GM21360 (cell line): ENCODE results near the gene E2F3.
"Not testable (repeated sequence)": the region's sequence is repeated elsewhere in the genome, so short reads cannot be mapped to it uniquely, and the experiment has no call there.

Experiments
- ATAC-seq: cut with Tn5 transposase; IDR thresholded peaks from one replicate; pipeline ENCODE4 v1.9.1; 2021; ENCODE audit warnings: mild to moderate bottlenecking, moderate library complexity; ENCODE audit not compliant: unreplicated experiment

E2F3 gene

DNA sequence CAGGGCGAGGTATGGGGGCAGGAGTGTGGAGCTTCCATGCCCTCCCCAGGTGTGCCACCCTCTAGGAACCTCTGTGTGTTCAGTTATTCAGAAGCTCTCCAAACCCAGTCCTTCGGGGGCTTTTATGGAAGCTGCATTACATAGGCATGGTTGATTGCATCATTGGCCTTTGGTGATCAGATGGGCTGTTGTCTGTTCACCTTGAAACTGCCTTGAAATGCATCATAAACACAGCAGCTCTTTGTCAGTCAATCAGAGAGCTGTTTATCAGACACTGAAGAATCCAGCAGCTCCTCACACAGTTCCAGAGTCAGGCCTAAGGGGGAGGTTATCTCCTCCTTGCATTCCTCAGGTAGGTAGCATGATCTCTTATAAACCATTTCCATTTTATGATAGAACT lies 62.4 kb downstream of the E2F3 start:
- ATAC-seq = no peak

DNA sequence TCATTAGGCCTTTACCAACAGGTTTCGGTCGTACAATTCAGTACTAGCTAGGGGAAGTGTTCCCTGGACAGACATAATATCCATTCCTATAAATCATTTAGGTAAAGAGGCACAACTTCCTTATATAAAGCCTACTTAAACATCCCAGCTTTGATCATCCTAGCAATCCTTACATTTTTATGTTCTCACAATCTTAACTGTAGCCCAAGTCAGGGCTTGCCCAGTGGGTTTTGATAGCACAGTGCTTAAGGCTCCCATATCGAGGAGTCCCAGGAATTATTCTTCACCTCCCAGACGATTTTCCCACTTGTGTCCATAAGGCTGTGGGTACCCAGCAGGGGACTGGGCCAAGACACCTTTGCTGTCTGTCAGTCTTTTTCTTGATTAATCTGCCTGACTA lies 63.2 kb downstream of the E2F3 start:
- no peak for ATAC-seq

DNA sequence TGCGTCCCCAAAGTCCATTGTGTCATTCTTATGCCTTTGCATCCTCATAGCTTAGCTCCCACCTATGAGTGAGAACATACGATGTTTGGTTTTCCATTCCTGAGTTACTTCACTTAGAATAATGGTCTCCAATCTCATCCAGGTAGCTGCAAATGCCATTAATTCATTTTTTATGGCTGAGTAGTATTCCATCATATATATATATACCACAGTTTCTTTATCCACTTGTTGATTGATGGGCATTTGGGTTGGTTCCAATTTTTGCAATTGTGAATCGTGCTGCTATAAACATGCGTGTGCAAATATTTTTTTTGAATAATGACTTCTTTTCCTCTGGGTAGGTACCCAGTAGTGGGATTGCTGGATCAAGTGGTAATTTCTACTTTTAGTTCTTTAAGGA lies 63.9 kb downstream of the E2F3 start:
- not testable (repeated sequence) for ATAC-seq

DNA sequence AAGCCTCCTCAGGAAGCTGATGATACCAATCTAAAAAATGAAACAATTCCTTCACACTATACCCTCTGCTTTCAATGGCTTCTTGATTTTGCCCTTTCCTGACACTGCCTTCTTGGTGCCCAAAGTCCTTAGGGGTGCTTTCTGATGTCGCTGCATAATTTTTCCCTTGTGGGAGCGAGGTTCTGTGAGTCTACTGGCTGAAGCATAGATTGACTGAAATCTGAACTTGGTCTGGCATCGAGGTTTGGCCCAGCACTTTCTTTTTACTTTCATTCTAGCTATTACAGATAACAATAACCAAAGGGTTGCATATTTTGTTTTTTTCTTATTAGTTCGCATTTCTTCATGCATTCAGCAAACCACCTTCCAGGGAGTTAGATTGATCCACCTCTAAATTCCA lies 65.8 kb downstream of the E2F3 start:
- ATAC-seq = peak; percentile 41

DNA sequence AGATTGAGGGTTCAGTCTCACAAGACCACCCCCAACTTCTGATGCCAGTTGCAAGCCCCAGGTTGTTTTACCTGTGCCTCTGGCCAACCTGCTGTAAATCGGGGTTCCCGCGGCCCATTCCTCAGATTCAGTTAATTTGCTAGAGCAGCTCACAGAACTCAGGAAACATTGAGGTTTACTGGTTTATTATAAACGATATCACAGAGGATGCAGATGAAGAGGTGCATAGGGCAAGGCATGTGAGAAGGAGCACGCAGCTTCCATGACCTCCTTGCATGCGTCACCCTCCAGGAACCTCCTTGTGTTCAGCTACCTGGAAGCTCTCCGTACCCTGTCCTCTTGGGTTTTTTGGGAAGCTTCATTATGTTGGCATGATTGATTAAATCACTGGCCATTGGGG lies 66.5 kb downstream of the E2F3 start:
- ATAC-seq = no peak

DNA sequence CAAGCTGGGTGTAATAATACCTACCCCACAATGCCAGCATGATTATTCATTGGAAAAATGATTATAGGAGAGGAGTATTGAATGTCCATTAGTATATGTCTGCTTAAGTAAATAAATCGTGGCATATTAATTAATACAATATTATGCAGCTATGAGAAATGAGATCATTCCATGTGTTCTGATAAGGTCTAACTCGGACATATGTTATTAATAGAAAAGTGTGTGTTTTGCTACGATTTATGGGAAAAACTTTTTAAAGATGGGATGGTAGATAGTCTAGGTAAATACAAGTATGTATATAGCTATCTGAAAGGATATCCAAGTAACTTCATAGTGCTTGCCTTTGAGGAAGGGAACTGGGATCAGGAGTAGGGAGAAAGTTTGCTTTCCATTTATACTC lies 71.1 kb downstream of the E2F3 start:
- ATAC-seq = no peak

DNA sequence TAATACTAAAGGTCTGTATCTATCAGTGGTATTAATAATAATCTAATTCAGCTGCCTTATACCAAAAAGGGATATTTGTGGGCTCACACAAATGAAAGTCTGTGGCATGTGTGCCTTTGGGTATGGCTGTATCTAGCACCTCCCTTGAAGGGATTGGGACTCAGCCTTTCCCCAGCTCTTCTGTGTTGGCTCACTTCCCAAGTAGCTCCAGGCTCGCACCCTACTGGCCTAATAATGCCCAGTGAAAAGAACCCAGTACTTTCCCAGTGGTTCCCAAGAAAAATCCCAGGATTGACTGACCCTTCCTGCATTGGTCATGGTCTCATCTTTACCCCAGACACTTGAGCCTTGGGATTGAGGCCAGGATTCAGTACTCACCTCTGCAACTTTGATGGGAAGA lies 71.8 kb downstream of the E2F3 start:
- ATAC-seq = no peak

DNA sequence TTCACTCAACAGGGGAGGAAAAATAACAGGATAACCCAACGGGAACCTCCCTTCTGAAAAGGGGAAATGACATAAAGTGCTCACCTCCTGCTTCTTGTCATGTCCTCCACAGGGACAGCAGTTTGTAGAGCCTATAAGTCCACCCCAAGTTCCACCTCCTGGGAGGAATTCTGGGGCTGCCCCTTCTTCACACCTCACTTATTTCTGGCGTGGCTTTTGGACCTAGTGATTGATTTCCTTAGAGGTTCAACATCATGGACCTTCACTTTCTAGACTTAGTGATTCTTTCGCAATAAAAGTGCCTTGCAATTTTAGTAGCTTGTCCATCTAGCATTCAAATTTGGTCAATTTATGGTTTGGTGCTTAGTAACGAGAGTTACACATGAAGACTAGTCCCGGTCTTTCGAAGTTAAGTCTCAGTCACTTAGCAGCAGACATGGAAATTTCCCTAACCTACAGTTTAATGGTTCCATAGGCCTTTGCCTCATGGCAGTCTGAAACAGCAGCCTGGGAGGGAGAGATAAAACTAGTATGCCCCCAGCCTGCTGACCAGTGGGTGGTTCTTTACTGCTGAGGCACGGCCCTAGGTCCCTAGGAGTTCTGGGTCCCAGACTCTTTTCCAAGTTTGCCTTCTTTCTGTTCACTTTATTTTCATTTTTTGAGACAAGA lies 73.3 kb downstream of the E2F3 start:
- no peak for ATAC-seq

DNA sequence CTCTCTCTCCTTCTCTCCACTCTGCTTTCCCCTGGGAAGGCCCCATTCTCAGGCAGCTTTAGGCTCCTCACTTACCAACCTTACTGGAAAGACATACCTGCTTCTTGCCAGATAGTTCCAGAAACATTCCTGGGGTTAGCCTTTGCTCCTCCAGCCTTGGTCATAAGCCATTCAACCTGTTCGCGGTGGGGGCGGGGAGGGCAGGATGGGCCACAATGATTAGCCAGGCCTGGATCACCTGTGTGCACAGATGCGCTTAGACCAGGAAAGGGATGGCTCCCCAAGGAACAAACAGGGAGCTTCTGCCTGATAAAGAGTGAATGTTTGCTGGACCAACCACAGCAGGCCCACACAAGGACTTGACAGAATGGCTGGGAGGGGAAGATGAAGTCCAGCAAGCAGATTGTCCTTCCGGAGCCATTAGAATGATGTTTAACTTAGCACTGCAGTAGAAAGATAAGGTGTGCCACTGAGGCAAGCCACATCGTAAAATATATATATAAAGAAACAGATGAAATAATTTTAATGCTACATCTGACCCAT lies 74.9 kb downstream of the E2F3 start:
- ATAC-seq = no peak

DNA sequence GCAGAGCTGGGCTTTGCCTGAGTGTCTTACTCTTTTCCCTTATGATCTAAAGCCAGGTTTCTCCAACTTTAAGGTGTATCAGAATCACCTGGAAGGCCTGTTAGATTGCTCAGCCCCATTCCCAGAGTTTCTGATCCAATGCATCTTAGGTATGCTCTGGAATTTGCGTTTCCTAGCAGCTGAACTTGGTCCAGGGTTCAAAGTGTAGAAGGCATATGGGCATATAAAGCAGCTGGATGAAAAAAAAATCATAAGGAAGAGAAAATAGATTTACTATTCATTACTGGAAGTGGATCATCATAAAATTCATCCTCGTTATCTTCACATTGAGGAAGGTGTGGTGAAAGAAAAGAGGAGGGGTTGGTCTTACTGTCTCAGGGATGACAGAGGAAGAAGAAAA lies 75.8 kb downstream of the E2F3 start:
- ATAC-seq = no peak

DNA sequence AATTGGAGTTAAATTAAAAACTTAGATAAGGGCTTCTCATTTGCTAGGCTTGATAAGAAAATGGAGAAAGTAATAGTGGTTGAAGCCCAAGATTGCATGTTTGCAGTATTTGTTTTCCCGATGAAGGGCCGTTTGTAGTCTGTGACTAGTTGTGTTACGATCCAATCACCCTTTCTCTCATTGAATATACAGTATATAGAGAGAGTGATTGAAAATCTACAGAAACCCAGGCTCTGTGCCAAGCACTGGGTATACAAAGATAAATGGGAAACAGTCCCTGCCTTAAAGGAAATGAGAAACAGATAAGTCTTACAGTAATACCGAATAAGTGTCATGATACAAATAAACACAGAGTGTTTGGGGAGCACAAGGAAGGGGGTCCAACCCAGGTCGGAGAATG lies 77.4 kb downstream of the E2F3 start:
- ATAC-seq = no peak

DNA sequence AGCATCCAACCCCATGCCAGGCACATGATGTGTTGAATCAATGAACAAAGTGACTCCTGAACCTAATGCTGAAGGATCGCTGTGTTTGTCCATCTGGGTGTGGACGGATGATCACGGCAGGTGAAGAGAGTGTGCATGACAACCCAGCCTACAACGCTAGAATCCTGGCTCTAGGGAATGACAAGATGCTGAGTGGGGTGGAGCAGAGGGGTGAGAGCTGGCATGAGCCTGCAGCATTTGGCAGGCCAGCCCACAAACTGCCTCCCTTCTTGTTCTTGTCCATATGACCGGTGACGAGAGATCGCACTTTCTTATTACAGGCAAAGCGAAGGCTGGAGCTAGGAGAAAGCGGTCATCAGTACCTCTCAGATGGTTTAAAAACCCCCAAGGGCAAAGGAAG lies 77.8 kb downstream of the E2F3 start:
- ATAC-seq = no peak

DNA sequence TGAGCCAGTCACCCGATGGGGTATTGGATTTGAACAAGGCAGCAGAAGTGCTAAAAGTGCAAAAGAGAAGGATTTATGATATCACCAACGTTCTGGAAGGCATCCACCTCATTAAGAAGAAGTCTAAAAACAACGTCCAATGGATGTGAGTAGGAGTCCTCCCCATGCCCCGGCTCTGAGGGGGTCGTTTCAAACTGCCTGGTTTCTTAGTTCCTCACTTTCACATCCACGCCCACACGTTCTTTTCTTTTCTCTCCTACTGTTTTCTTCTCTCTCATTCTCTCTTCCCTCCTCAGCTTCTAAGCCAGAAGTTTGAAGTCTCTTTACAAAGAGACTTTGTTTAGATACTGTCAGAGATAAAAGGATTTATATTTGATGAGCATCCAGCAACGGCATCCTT lies 79.6 kb downstream of the E2F3 start:
- no peak for ATAC-seq

DNA sequence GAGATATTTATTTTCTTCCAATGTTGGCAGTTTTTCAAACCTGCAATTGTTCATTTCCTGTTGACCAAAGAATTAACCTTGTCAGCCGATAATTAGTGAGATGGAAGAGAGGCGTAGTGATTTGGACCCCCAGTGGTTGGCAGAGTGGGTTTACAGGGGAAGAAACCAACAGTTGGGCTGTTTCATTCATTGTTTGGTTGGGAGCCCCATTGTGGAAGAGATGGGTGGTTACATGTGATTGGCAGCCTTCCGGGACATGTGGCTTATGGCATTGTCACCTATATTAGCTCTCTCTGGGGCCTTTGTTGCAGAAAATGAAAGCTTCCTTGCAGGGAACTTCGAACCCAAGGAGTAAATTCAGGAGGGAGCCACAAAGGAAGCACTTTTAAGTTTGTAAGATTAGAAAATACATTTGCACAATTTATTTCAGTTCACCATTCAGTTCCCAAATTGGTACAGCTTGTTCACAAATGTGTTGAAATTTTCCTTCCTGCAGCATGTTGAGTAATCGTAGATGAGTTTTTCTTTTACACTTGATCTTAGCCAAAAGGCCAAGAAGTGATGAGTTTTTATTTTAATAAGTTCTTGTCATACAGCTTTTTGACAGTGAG lies 82.3 kb downstream of the E2F3 start:
- ATAC-seq = no peak

DNA sequence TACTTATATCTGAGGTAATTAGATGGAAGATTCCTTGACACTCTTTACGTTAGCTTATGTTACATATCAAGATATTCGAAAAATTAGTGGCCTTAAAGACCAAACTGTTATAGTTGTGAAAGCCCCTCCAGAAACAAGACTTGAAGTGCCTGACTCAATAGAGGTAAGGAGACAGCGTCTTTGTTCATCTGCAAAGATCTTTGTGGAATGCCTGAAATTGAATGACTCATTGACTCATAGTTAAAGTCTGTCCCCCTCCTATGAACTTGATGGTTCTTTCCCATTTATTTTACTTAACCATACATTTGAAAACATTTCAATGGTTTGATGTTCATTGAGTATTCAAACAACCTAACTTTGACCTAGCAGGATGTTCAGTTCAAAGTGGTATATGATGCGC lies 85.0 kb downstream of the E2F3 start:
- no peak for ATAC-seq

DNA sequence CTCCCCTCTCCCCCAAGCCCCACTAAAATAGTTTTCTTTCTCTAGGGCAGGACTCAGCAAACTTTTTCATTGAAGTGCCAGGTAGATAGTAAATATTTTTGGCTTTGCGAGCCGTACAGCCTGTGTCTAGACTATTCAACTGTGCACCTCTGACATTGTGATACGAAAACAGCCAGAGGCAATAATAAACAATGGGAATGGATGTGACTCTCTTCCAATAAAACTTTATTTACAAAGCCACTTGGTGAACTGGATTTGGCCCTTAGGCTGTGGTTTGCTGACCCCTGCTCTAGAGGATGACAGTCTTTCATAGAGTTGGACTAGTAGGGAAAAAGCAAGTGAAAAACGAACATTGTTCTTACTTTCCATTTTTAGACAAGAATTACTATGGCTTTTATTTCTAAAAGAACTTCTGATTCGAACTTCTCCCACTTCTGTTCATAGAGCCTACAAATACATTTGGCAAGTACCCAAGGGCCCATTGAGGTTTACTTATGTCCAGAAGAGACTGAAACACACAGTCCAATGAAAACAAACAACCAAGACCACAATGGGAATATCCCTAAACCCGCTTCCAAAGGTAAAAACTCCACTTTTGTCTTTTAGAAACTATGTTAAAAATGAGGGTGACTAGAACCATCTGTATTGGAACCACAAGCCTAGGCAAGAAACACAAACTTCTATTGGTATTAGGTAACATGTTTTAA lies 86.1 kb downstream of the E2F3 start:
- no peak for ATAC-seq

DNA sequence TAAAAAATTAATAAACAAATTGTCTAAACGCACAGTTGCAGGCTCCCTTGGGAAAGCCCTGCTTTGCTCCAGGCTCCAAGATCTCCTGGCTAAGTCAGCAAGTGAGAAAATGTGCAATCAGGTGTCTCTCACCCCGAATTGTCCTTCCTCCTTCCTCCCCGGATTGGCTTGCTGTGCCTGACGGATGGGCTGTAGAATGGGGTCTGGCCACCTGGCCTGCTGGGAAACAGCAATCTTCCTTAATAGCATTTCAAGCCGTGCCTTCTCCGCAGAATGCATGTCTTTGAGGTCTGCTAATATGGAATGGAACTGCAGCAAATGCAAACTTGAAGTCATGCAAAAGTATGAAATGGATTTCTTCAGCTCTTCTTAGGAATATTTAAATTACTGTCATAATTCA lies 88.9 kb downstream of the E2F3 start:
- ATAC-seq = no peak

DNA sequence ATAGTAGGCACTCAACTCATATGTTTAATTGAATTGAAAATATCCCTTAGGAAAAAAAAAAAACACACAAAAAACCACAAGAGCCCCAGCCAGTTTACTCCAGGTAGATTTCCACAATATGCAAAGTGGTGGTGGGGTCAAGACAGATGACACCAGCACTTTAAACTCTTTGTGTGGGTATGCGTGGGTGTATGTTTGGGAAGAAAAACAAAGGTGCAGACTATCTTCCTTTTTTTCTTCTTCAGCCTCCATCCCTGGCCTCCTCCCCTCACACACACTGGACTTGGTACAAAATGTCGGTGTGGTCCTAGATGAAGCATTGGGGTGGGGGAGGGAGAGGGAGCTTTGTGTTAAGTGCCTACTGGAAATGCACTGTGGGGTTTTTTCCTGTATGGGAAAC lies 90.4 kb downstream of the E2F3 start:
- ATAC-seq = no peak

DNA sequence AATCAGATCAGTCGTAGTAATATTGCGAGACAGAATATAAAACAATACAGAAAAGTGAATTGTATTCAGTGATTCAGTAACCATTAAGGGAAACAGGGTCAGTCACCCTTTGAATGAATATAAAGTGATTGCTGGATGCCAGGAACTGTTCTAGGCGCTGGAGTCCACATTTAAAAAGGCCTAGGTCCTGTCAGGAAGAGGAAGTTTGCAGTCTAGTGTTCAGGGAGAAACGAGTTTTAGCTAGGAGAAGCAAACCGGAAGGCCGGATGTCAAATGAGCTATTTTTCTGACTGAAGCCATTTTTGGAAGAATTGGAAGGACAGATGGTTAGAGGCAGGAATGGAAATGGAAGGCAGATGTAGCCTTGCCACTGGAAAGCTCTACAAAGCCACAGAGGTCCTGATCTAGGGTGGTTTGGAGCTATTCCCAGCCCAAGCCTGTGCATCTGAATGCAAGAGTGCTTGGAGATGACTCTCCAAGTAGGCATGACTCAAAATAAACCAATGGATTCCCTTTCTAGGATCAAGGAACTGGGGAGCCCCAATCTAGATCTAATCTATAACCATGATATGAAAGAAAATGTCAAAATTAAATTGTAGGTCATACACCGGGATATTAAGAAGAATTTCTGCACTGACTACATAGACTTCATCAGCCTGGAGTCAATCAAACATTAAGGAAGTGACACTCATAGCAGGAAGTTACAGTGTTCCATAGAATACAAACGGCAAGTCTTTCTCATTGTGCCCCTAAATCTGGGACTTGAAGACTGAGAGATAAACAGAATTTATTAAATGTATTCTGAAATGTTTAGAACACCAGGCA lies 95.7 kb downstream of the E2F3 start:
- ATAC-seq = no peak

DNA sequence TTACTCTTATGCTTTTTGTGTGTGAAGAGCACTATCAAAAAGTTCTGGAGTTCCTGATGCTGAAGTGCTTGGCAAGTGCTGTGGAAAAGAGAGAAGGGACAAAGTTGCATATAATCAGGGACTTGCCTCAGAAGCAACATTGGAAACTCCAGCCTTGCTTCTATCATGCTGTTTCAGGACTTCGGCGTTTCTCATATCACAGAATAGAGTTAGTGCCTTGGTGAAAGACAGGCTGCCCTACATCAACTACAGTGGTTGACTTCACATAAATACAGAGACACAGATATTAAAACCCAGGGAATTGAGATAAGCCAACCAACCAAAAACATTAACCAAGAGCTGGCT lies 96.3 kb downstream of the E2F3 start:
- no peak for ATAC-seq

DNA sequence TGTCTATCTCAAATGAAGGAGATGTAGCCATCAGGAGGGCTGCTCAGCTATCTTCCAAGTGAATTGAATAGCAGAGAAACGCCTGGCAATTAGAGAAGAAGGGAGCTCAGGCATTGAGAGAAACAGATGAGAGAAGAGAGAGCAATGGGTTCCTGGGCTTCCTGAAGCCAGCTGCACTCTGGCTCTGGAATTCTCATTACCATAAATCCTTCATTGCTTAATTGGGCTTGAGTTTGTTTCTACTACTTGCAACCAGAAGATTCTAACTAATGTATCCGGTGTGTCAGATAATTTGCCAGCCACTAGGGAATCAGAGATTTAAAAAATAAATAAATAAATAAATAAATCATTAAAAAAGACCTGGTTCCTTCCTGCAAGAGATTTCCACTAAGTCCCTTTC lies 107.5 kb downstream of the E2F3 start:
- no peak for ATAC-seq

DNA sequence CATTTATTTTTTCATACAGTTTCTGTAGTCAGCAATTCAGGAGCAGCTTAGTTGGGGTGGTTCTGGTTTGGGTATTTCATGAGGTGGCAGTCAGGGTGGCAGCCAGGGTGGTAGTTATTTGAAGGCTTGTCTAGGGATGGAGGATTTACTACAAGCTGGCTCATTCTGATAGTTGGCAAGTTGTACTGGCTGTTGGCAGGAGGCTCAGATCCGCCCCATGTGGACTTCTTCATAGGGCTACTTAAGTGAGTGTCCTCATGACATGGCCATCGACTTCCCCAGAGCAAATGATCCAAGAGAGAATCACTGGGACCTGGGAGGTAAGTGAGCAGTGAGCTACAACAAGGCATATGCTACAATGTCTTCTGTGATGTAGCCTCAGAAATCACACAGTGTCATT lies 110.2 kb downstream of the E2F3 start:
- ATAC-seq = no peak
